ENCODE data around the gene DDAH1.

The DDAH1 gene

GRCh38 chr1:85295654-85296053, 169.3 kb downstream of the DDAH1 start:
- no peak for DNase-seq

- DNase-seq: no peak
Observed at GRCh38 chr1:85295006-85295431, 169.9 kb downstream of the DDAH1 start.

GRCh38 chr1:85290826-85291225, 174.1 kb downstream of the DDAH1 start:
- no peak for DNase-seq

GRCh38 chr1:85289848-85290335, 175.1 kb downstream of the DDAH1 start:
- no peak for DNase-seq

GRCh38 chr1:85289207-85289847, 175.6 kb downstream of the DDAH1 start:
- DNase-seq: no peak

- DNase-seq: no peak
Observed at GRCh38 chr1:85284202-85284601, 180.8 kb downstream of the DDAH1 start.

GRCh38 chr1:85283475-85284199, 181.3 kb downstream of the DDAH1 start:
- DNase-seq: peak; percentile 20 to 78

- no peak for DNase-seq
Observed at GRCh38 chr1:85282424-85282823, 182.5 kb downstream of the DDAH1 start.

GRCh38 chr1:85280636-85281035, 184.3 kb downstream of the DDAH1 start:
- no peak for DNase-seq

GRCh38 chr1:85279458-85280080, 185.4 kb downstream of the DDAH1 start:
- DNase-seq: no peak

- DNase-seq: no peak
Observed at GRCh38 chr1:85278853-85279314, 186.1 kb downstream of the DDAH1 start.

- DNase-seq: no peak
Observed at GRCh38 chr1:85277802-85278201, 187.2 kb downstream of the DDAH1 start.

- DNase-seq: no peak
Observed at GRCh38 chr1:85276978-85277639, 187.8 kb downstream of the DDAH1 start.

- peak; percentile 96 to 100 for DNase-seq
Observed at GRCh38 chr1:85276215-85276977, 188.6 kb downstream of the DDAH1 start, which contains the start of gene BCL10. Gene BCL10 (minus strand): TSS chr1:85276632. CDS start chr1:85276352, 280 bp downstream.

- DNase-seq: no peak
Observed at GRCh38 chr1:85275701-85276214, 189.2 kb downstream of the DDAH1 start.

- peak in 1 of 2 experiments; percentile 28 for DNase-seq
Observed at GRCh38 chr1:85274969-85275453, 189.9 kb downstream of the DDAH1 start.

GRCh38 chr1:85273397-85273796, 191.6 kb downstream of the DDAH1 start:
- no peak for DNase-seq

GRCh38 chr1:85268801-85269585, 196.0 kb downstream of the DDAH1 start:
- DNase-seq: no peak
